IMR-90 (cell line): ENCODE results near the gene SYNM. TPM values are rescaled to one million over a fixed set of nuclear protein-coding genes. Genes with fewer than 3 reads are reported as not detected.

Experiments used
- ATAC-seq: fragments of 200-7000 bp; cut with Tn5 transposase; 2 replicates; pipeline ENCODE4 v1.9.1; 2020; ENCODE audit warnings: low read depth, mild to moderate bottlenecking, moderate library complexity
- BruUV-seq: library from RNA; stranded (reverse); fragments of 400-500 nt; replicated peaks from 2 replicates; lab custom pipeline; 2021; lab: Mats Ljungman, UMichigan
- CTCF ChIA-PET: fragments of 300-600 bp; formaldehyde crosslinking; extraction: SDS; loops from one replicate; lab custom pipeline; 2021; ENCODE audit warnings: antibody characterized with exemption; lab: Yijun Ruan, JAX
- POLR2A ChIA-PET: fragments of 300-600 bp; sonication (Branson Sonifier 250); formaldehyde crosslinking; loops from one replicate; lab custom pipeline; 2022; ENCODE audit warnings: antibody characterized with exemption; ENCODE audit not compliant: unreplicated experiment; lab: Charles Lee
- DNase-seq: peaks from one replicate; pipeline ENCODE4 v3.0.0; 2013
- H2AFZ ChIP-seq: replicated peaks from 2 replicates; pipeline ENCODE3; 2013; ENCODE audit warnings: low read length, mild to moderate bottlenecking; ENCODE audit not compliant: poor library complexity
- H2AK5ac ChIP-seq: 2 replicates; pipeline ENCODE4 v1.6.1; 2013; ENCODE audit warnings: low read depth, low read length, inconsistent platforms
- H2AK9ac ChIP-seq: replicated peaks from 2 replicates; pipeline ENCODE3; 2013; ENCODE audit warnings: mild to moderate bottlenecking, low read depth, low read length, moderate library complexity; ENCODE audit not compliant: poor library complexity
- H2BK120ac ChIP-seq: 2 replicates; pipeline ENCODE4 v1.6.1; 2013; ENCODE audit warnings: low read depth, low read length, inconsistent platforms
- H2BK15ac ChIP-seq: 3 replicates; pipeline ENCODE4 v1.6.1; 2013; ENCODE audit warnings: low read depth, low read length, inconsistent platforms
- H2BK20ac ChIP-seq: 2 replicates; pipeline ENCODE4 v1.6.1; 2013; ENCODE audit warnings: low read depth, mild to moderate bottlenecking, inconsistent platforms, low read length, moderate library complexity
- H2BK5ac ChIP-seq: 2 replicates; pipeline ENCODE4 v1.6.1; 2013; ENCODE audit warnings: mild to moderate bottlenecking, low read depth, low read length, inconsistent platforms; ENCODE audit not compliant: poor library complexity, severe bottlenecking
- H3K14ac ChIP-seq: replicated peaks from 2 replicates; pipeline ENCODE4 v1.6.1; 2013; ENCODE audit warnings: low read depth, low read length, inconsistent platforms
- H3K18ac ChIP-seq: 2 replicates; pipeline ENCODE4 v1.6.1; 2013; ENCODE audit warnings: low read depth, low read length, control low read depth
- H3K23ac ChIP-seq: 2 replicates; pipeline ENCODE4 v1.6.1; 2013; ENCODE audit warnings: low read depth, low read length, inconsistent platforms
- H3K27ac ChIP-seq: 2 replicates; pipeline ENCODE4 v1.5.1; 2013; ENCODE audit warnings: mild to moderate bottlenecking, control low read depth, low read length; ENCODE audit not compliant: insufficient read depth
- H3K27me3 ChIP-seq: 2 replicates; pipeline ENCODE4 v1.6.1; 2013; ENCODE audit warnings: low read length; ENCODE audit not compliant: control insufficient read depth, insufficient read depth
- H3K36me3 ChIP-seq: 2 replicates; pipeline ENCODE4 v1.6.1; 2013; ENCODE audit warnings: low read length, mixed read lengths; ENCODE audit not compliant: control insufficient read depth, insufficient read depth
- H3K4ac ChIP-seq: 2 replicates; pipeline ENCODE4 v1.6.1; 2013; ENCODE audit warnings: low read depth, low read length, inconsistent platforms
- H3K4me1 ChIP-seq: 2 replicates; pipeline ENCODE4 v1.6.1; 2013; ENCODE audit warnings: low read length, mixed read lengths; ENCODE audit not compliant: control insufficient read depth, insufficient read depth
- H3K4me2 ChIP-seq: 2 replicates; pipeline ENCODE4 v1.6.1; 2013; ENCODE audit warnings: low read depth, mild to moderate bottlenecking, control low read depth, low read length, moderate library complexity
- H3K4me3 ChIP-seq: 2 replicates; pipeline ENCODE4 v1.5.1; 2013; ENCODE audit warnings: low read depth, mild to moderate bottlenecking, control low read depth, low read length, moderate library complexity; ENCODE audit not compliant: insufficient read depth
- H3K56ac ChIP-seq: 2 replicates; pipeline ENCODE4 v1.6.1; 2013; ENCODE audit warnings: low read length, inconsistent platforms; ENCODE audit not compliant: insufficient read depth; ENCODE audit errors: extremely low read depth
- H3K79me1 ChIP-seq, 2 experiments: 2 replicates each; pipeline ENCODE4 v1.6.1; 2013; ENCODE audit warnings: low read length in 2 of 2, inconsistent platforms in 1 of 2, low read depth in 1 of 2
- H3K9ac ChIP-seq: 2 replicates; pipeline ENCODE4 v1.6.1; 2013; ENCODE audit warnings: low read depth, low read length, control low read depth
- H3K9me1 ChIP-seq: 2 replicates; pipeline ENCODE4 v1.6.1; 2013; ENCODE audit warnings: low read length, inconsistent platforms; ENCODE audit not compliant: insufficient read depth
- H3K9me3 ChIP-seq: 2 replicates; pipeline ENCODE4 v1.6.1; 2013; ENCODE audit warnings: low read length; ENCODE audit not compliant: control insufficient read depth, insufficient read depth
- H4K20me1 ChIP-seq: 2 replicates; pipeline ENCODE4 v1.6.1; 2013; ENCODE audit warnings: low read length, inconsistent platforms; ENCODE audit not compliant: insufficient read depth
- H4K5ac ChIP-seq: 2 replicates; pipeline ENCODE4 v1.6.1; 2013; ENCODE audit warnings: mild to moderate bottlenecking, low read depth, low read length, control low read depth
- H4K8ac ChIP-seq, 2 experiments: 2 replicates each; pipeline ENCODE4 v1.6.1; 2013; ENCODE audit warnings: low read depth in 2 of 2, low read length in 2 of 2, control low read depth in 1 of 2, inconsistent platforms in 1 of 2
- H4K91ac ChIP-seq: 2 replicates; pipeline ENCODE4 v1.6.1; 2013; ENCODE audit warnings: low read depth, low read length, inconsistent platforms; ENCODE audit not compliant: insufficient read depth
- CHD1 ChIP-seq: IDR thresholded peaks from 2 replicates; pipeline ENCODE4 v1.6.1; 2012; ENCODE audit warnings: low read depth, low read length, improper control_type of control experiment
- ELK1 ChIP-seq: fragments of 150-350 bp; IDR thresholded peaks from 2 replicates; pipeline ENCODE4 v1.6.1; 2016; ENCODE audit warnings: low read depth, mild to moderate bottlenecking, low read length, moderate library complexity, borderline replicate concordance
- FOS ChIP-seq: fragments of 150-350 bp; IDR thresholded peaks from 2 replicates; pipeline ENCODE4 v1.6.1; 2016; ENCODE audit warnings: low read depth, low read length
- MAFK ChIP-seq: IDR thresholded peaks from 2 replicates; pipeline ENCODE4 v1.6.1; 2012; ENCODE audit warnings: low read depth, low read length, improper control_type of control experiment
- MXI1 ChIP-seq: IDR thresholded peaks from 2 replicates; pipeline ENCODE4 v1.6.1; 2012; ENCODE audit warnings: low read depth, mild to moderate bottlenecking, low read length, moderate library complexity, borderline replicate concordance
- NFE2L2 ChIP-seq: fragments of 150-350 bp; IDR thresholded peaks from 2 replicates; pipeline ENCODE4 v1.6.1; 2016; ENCODE audit warnings: low read depth, mild to moderate bottlenecking, low read length
- POLR2A ChIP-seq: IDR thresholded peaks from 2 replicates; pipeline ENCODE4 v1.6.1; 2012; ENCODE audit warnings: mild to moderate bottlenecking, low read depth, low read length
- RCOR1 ChIP-seq: IDR thresholded peaks from 2 replicates; pipeline ENCODE4 v1.6.1; 2012; ENCODE audit warnings: mild to moderate bottlenecking, low read length, improper control_type of control experiment; ENCODE audit not compliant: insufficient replicate concordance
- RFX5 ChIP-seq: IDR thresholded peaks from 2 replicates; pipeline ENCODE4 v1.8.0; 2012; ENCODE audit warnings: low read depth, mild to moderate bottlenecking, low read length, moderate library complexity
- USF2 ChIP-seq: fragments of 150-350 bp; IDR thresholded peaks from 2 replicates; pipeline ENCODE4 v1.6.1; 2017; ENCODE audit warnings: mild to moderate bottlenecking, antibody characterized with exemption, low read length, low read depth
- WGBS, 2 experiments: methylation state at CpG; one replicate each; pipeline versions ENCODE4 v1.1.5 to v1.1.7; 2013; ENCODE audit warnings: missing lambda C conversion rate in 2 of 2; ENCODE audit not compliant: insufficient read length in 1 of 2; ENCODE audit errors: extremely low coverage in 2 of 2; 5-methylcytosine and 5-hydroxymethylcytosine counted together
- dilution Hi-C: fragments of 300-500 bp; cut with HindIII; formaldehyde crosslinking; loops from one replicate; pipeline ENCODE4 v1.14.3; 2018; ENCODE audit warnings: low sequenced_read_pairs; ENCODE audit not compliant: unreplicated experiment
- in situ Hi-C: fragments of 300-500 bp; cut with MboI; formaldehyde crosslinking; loops from 3 replicates; pipeline ENCODE4 v1.14.3; 2019; ENCODE audit warnings: low sequenced_read_pairs, inconsistent platforms, mixed read lengths
- intact Hi-C: fragments of 100-400 bp; cut with micrococcal nuclease; formaldehyde crosslinking; loops from 2 replicates; pipeline ENCODE4 v1.10.0; 2022
- polyA plus RNA-seq, 3 experiments: library from polyadenylated mRNA; depleted of rRNA; stranded (reverse); fragments of >200 nt; gene quantifications; 2 replicates each; pipeline ENCODE4 v1.2.3, GENCODE V29; 2012; ENCODE audit warnings: low replicate concordance in 1 of 3
- total RNA-seq: library from RNA; depleted of rRNA; stranded (reverse); fragments of >200 nt; gene quantifications from 2 replicates; pipeline ENCODE4 v1.2.3, GENCODE V29; 2012

SYNM gene
- total and polyA plus RNA-seq, 2 of the 4 experiments (the other 2 are of a cell fraction): 2.1 to 3.4 TPM

GRCh38 chr15:99167640-99168039, 62.8 kb downstream of the SYNM start:
- Histone ChIP-seq H3K9me1 (peaks cover 29% of the 10 kb centered on the region), H2BK5ac (no peak overlapping the region), H3K23ac (no peak overlapping the region), H3K36me3 (peaks cover 15% of the 10 kb centered on the region; the same call in 1 of the 2 replicates), H3K4me3 (no peak overlapping the region), H4K8ac (no peak overlapping the region), H2AK9ac (no peak overlapping the region), H3K27ac (no peak overlapping the region), H3K9ac (no peak overlapping the region), H4K20me1 (peaks cover 8% of the 10 kb centered on the region; the same call in 1 of the 2 replicates), H3K79me1 (peaks cover 3 to 16% of the 10 kb centered on the region in 2 experiments; a peak in 3 of 4 replicates), H4K5ac (no peak overlapping the region), H2BK15ac (no peak overlapping the region), H3K14ac (no peak overlapping the region), H3K4ac (no peak overlapping the region), H3K18ac (no peak overlapping the region), H3K27me3 (no peaks in the 10 kb centered on the region), H3K4me2 (no peak overlapping the region), H2AK5ac (no peak overlapping the region), H3K56ac (no peak overlapping the region), H4K91ac (no peak overlapping the region), H3K4me1 (peaks cover 20% of the 10 kb centered on the region), H2BK120ac (no peak overlapping the region), H2BK20ac (no peak overlapping the region), H2AFZ (no peak overlapping the region), H3K9me3 (no peaks in the 10 kb centered on the region)
- ChIA-PET CTCF (interaction anchor here (1.1 kb wide), 1 partner anchor 67 kb away, joined by 4 read pairs; no protein-coding TSS in a partner anchor), POLR2A (no interaction called here)
- in situ Hi-C loops (no loop called here), intact Hi-C loops (no loop called here), dilution Hi-C loops (no loop called here)
- BruUV-seq: no TSS peak
- TF ChIP-seq RFX5: no peak
- TF ChIP-seq MAFK: no peak
- no peak for TF ChIP-seq ELK1
- no peak for TF ChIP-seq POLR2A
- TF ChIP-seq CHD1: no peak
- TF ChIP-seq NFE2L2: no peak
- no peak for TF ChIP-seq USF2
- no peak for TF ChIP-seq FOS
- TF ChIP-seq RCOR1: no peak
- TF ChIP-seq MXI1: no peak
- no peak for DNase-seq
- ATAC-seq: no peak
- 100% methylated on average over 1 of the region's 6 CpGs; no CpG with 5 or more reads in 1 of the 2 experiments for WGBS, 2 experiments
